NCI-H2196 (cell line): ENCODE measurements around the gene FSD1.

Experiments used
- DNase-seq: peaks from one replicate; lab custom pipeline; 2025; ENCODE audit not compliant: unreplicated experiment; lab: John Stamatoyannopoulos, UW

Gene FSD1

GRCh38 chr19:4362101-4362828 is 57.9 kb downstream of the FSD1 start:
- DNase-seq, result no peak

- peak; percentile 28 for DNase-seq
These were observed 58.6 kb downstream of the FSD1 start for GRCh38 chr19:4362831-4363545.

- no peak for DNase-seq
These were observed 59.3 kb downstream of the FSD1 start for GRCh38 chr19:4363571-4364304.

GRCh38 chr19:4365341-4365740 is 60.9 kb downstream of the FSD1 start:
- no peak for DNase-seq

GRCh38 chr19:4365791-4366665 is 61.6 kb downstream of the FSD1 start:
- DNase-seq, result no peak

GRCh38 chr19:4366666-4367335 is 62.4 kb downstream of the FSD1 start:
- DNase-seq, result no peak

- DNase-seq, result no peak
These were observed 62.9 kb downstream of the FSD1 start for GRCh38 chr19:4367336-4367723.

GRCh38 chr19:4367781-4368127 is 63.4 kb downstream of the FSD1 start:
- no peak for DNase-seq

GRCh38 chr19:4368128-4368820 is 63.9 kb downstream of the FSD1 start:
- no peak for DNase-seq

GRCh38 chr19:4369109-4369887 is 64.9 kb downstream of the FSD1 start:
- peak; percentile 73 for DNase-seq

- DNase-seq, result no peak
These were observed 65.5 kb downstream of the FSD1 start for GRCh38 chr19:4369888-4370260.

- no peak for DNase-seq
These were observed 66.1 kb downstream of the FSD1 start for GRCh38 chr19:4370418-4371041.

- no peak for DNase-seq
These were observed 67.1 kb downstream of the FSD1 start for GRCh38 chr19:4371247-4372164.

- DNase-seq, result no peak
These were observed 68.0 kb downstream of the FSD1 start for GRCh38 chr19:4372165-4373012.

GRCh38 chr19:4373013-4373367 is 68.6 kb downstream of the FSD1 start:
- no peak for DNase-seq
